ENCODE results near the gene STX1B.

DNA sequence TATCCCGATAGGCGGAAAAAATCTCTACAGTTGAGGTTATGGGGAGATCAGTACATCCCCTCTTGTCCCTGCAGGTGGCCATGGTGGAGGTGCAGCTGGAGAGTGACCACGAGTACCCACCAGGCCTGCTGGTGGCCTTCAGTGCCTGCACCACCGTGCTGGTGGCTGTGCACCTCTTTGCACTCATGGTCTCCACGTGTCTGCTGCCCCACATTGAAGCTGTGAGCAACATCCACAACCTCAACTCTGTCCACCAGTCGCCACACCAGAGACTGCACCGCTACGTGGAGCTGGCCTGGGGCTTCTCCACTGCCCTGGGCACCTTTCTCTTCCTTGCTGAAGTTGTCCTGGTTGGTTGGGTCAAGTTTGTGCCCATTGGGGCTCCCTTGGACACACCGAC lies 57.3 kb downstream of the STX1B start:
- TF ChIP-seq, protein P1, sequence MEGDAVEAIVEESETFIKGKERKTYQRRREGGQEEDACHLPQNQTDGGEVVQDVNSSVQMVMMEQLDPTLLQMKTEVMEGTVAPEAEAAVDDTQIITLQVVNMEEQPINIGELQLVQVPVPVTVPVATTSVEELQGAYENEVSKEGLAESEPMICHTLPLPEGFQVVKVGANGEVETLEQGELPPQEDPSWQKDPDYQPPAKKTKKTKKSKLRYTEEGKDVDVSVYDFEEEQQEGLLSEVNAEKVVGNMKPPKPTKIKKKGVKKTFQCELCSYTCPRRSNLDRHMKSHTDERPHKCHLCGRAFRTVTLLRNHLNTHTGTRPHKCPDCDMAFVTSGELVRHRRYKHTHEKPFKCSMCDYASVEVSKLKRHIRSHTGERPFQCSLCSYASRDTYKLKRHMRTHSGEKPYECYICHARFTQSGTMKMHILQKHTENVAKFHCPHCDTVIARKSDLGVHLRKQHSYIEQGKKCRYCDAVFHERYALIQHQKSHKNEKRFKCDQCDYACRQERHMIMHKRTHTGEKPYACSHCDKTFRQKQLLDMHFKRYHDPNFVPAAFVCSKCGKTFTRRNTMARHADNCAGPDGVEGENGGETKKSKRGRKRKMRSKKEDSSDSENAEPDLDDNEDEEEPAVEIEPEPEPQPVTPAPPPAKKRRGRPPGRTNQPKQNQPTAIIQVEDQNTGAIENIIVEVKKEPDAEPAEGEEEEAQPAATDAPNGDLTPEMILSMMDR (conservative IDR thresholded peaks at IDR 0.05), result no peak
- no peak for TF ChIP-seq ZFX (IDR thresholded peaks at IDR 0.05)

Measured in C4-2B (cell line).